HUDEP-2 (cell line): ENCODE results near the gene CNPY2.
"Not testable (repeated sequence)": the region's sequence is repeated elsewhere in the genome, so short reads cannot be mapped to it uniquely, and the experiment has no call there.

ENCODE experiments used
- DNase-seq, 76 experiments: peaks; one replicate each; lab custom pipeline; 2025; ENCODE audit not compliant: unreplicated experiment in 76 of 76; lab: John Stamatoyannopoulos, UW

Gene CNPY2

DNA sequence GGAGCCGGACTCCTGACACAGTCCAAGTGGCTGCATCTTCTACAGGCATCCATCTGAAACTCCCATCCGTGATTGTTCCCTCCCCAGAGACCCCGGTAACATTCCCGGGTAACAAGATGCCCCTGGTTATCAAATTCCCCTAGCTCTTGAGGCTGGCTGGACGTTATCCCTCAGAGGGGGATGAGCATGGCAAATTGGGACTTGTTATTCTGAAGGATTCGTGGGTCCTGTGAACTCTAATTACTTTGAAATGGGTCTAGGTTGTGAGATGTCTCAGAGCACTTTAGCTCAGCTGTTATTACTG, 18.7 kb upstream of the CNPY2 start:
- peak in 1 of 76 experiments; percentile 42 for DNase-seq

- peak; percentile 17 to 96 (median 92) for DNase-seq
Observed at GRCh38 chr12:56333679-56334489, 18.1 kb upstream of the CNPY2 start, which contains the start of gene PAN2. Gene PAN2, minus strand, starts transcription at chr12:56334000. Its CDS starts 906 bp downstream, at chr12:56333094.

- peak in 5 of 76 experiments; percentile 9 to 45 (median 22) for DNase-seq
Observed at GRCh38 chr12:56333197-56333678, 17.4 kb upstream of the CNPY2 start.

DNA sequence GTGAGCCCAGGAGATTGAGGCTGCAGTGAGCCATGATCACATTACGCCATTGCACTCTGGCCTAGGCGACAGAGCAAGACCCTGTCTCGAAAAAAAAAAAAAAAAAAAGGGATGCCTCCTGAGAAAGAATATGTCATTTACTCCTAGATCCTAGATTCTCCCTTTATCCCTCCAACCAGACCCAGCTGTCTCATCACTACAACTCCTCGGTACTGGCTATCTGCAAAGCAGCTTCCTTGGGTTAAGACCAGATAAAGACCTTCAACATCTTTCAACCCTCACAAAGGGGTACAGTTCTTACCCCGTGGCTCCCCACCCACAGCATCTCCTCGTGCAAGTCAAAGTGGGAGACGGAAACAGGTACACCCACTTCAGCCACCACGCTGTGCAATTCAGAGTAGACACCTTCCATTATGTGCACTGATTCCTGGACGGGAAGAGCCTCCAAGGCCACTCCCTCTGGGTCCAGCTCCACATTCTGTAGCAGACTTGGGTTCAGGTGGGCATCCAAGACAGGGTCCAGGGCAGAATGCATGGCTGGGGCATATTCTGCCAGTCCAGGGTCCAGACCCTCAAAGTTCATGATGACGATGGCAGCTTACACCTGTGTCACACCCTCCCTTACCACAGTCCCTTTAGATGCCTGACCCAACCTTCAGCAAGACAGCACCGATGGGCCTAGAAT, 16.9 kb upstream of the CNPY2 start:
- no peak for DNase-seq

DNA sequence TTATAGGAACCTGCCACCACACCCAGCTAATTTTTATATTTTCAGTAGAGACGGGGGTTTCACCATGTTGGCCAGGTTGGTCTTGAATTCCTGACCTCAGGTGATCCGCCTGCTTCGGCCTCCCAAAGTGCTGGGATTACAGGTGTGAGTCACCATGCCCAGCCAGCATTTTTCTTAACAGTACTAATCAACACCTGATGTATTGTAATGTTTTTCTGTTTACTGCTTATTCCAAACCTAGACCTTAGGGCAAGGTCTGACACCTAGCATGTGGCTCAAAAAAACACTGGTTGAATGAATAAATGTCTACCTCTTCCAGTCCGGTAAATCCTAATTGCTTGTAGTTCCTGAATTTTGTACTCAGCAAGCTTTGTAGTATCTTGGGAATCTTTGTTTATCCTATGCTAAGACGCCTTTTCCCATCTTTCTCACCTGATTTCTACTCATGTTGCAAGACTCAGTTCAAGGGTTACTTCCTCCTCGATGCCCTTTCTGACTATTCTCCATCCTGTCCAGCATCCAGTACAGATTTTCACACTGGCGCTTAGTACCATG, 15.2 kb upstream of the CNPY2 start:
- no peak for DNase-seq

GRCh38 chr12:56326533-56326932, 10.7 kb upstream of the CNPY2 start:
- DNase-seq = no peak

DNA sequence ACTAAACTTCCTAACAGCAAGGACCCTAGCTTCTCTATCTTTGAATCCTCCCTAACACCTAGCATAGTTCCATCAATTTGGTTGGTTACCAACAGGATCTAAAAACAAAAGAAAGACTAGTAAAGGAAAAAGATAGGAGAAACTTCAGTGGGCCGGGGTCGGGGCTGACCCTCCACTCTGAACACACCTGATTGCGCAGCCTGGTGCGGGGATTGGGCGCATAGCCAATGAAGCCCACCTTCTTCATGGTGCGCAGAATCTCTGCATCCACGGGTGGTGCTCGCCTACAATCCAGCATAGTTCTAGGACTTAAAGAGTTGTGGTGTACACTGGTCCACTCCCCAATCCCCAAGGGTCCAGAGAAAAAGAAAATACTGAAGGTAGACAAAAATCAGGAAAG, 10.3 kb upstream of the CNPY2 start:
- no peak for DNase-seq

DNA sequence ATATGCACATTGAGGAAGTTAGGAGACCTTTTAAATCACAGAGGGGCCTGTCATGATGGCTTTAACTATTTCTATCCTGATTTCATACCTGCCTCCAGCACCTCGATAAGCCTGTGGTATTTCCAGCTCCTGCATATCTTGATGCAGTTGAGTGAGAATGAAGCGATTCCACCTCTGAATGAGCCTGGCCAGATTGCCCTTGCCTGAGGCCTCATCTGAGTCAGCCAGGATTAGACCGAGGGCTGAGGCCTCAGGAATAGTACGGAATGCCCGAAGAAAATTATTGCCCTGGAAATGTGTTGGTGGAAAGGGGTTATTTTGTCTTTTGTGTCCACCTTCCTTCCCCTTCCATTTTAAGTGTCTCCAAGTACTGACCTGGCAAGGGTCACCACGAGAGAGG, 8.4 kb upstream of the CNPY2 start:
- DNase-seq = no peak

- DNase-seq = not testable (repeated sequence)
Observed at GRCh38 chr12:56321610-56322009, 5.8 kb upstream of the CNPY2 start.

DNA sequence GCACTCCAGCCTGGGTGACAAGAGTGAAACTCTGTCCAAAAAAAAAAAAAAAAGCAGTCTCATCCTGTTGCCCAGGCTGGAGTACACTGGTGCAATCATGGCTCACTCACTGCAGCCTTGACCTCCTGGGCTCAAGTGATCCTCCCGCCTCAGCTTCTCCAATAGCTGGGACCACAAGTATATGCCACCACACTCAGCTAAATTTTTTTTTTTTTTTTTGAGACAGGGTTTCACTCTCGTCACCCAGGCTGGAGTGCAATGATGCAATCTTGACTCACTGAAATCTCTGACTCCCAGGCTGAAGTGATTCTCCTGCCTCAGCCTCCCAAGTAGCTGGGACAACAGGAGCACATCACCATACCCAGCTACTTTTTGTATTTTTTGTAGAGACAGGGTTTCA, 5.2 kb upstream of the CNPY2 start:
- no peak for DNase-seq

DNA sequence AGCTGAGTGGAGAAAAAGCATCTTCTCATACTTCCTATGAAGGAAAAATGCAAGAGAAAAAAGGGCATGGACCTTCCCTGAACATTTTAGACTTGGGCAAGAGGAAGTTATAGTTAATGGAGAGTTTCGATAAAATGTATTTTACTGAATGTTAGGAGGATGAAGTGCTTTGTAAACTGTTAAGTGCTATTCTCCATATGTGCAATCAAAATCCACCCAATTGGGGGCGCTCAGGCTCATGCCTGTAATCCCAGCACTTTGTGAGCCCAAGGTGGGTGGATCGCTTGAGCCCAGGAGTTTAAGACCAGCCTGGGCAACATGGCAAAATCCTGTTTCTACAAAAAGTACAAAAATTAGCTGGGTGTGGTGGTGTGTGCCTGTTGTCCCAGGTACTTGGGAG, 1.9 kb upstream of the CNPY2 start:
- no peak for DNase-seq

DNA sequence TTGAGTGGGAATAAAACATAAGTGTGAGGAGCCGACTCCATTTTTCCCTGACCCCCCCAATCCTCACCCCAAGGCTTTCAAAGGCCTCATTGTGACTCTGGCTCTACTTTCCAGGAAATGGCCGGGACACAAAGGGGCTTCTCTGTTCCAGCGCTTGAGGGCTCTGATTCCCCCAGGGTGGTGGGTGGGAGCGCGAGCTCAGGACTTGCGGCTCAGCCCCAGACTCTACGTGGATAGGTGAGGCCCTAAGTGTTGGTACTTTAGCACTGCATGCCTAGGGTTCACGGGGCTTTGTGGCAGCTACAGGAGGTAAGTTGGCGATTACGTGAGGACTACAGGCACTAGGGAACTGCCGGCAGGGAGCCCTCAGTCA, 553 bp downstream of the CNPY2 start:
- peak in 4 of 76 experiments; percentile 24 to 42 (median 34) for DNase-seq

GRCh38 chr12:56311003-56311402, 4.8 kb downstream of the CNPY2 start:
- DNase-seq = no peak

DNA sequence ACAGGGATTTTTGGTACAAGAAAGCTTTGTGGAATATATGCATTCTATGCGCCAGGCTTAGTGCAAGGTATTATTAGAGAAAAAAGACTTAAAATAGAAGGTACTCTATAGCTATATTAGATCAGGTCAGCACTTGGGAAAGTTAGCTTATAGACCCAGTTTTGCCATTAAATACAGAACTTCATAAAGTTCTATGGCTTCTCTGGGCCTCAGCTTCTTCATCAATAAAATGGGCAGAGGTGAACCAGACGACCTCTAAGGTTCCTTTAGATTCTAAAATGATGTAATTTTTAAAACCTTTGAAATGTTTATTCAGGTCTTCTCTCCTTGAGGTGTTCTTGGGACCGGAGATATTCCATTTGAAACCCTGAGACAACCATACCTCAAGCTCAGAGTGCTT, 7.1 kb downstream of the CNPY2 start:
- DNase-seq = no peak

DNA sequence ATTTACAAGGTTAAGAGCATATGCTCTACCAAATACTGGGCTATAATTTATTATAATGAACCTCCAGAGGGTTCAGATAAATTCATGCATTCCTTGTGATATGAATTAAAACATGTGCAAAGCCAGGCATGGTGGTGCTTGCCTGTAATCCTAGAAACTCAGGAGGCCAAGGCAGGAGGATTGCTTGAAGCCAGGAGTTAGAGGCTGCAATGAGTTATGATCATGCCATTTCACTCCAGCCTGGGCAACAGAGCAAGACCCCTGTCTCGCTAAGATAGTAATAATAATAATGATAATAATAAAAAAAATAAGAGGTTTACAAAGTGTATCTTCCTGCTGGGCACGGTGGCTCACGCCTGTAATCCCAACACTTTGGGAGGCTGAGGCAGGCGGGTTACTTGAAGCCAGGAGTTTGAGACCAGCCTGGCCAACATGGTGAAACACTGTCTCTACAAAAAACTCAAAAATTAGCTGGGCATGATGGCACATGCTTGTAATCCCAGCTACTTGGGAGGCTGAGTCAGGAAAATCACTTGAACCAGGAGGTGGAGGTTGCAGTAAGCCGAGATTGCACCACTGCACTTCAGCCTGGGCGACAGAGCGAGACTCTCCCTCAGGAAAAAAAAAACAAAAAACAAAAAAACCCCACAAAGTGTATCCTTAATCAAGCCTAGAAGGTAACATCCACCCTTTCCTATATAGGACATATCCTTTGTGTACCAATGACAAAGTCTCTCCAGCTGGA, 8.4 kb downstream of the CNPY2 start:
- no peak for DNase-seq

DNA sequence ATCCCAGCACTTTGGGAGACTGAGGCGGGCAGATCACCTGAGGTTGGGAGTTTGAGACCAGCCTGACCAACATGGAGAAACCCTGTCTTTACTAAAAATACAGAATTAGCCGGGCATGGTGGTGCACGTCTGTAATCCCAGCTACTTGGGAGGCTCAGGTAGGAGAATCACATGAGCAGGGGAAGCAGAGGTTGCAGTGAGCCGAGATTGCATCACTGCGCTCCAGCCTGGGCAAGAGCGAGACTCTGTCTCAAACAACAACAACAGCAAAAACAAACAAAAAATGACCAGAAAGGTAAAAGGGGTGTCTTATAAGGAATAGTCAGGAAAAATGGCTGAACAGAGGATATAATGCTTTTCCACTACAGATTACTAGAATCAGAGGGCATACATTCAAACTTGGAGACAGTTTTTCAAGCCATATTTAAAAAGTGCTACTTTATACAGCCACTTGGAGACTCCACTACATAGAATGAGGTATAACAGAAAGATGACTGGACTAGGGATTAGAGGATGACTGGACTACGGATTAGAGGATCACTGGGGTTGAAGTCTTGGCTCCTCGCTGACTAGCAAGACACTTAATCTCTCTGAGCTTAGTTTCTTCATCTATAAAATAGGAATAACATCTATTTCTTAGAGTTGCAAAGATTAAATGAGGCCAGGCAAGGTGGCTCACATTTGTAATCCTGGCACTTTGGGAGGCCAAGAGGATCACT, 10.8 kb downstream of the CNPY2 start:
- no peak for DNase-seq

GRCh38 chr12:56304276-56304675, 11.5 kb downstream of the CNPY2 start:
- DNase-seq = no peak

- DNase-seq = peak in 35 of 76 experiments; percentile 4 to 79 (median 36)
Observed at GRCh38 chr12:56300644-56301464, 14.9 kb downstream of the CNPY2 start.

- peak; percentile 51 to 99 (median 97) for DNase-seq
Observed at GRCh38 chr12:56299853-56300643, 15.7 kb downstream of the CNPY2 start, which contains the start of gene CS. Gene CS, minus strand, starts transcription at chr12:56300330. Its CDS starts 129 bp downstream, at chr12:56300201.
